HuH-7.5 (cell line): ENCODE results near the gene CEP112.
A peak's percentile ranks its signal among the peaks of the same experiment; 100 is the strongest.

Experiments
- DNase-seq: peaks from one replicate; pipeline ENCODE4 v3.0.0; 2011; ENCODE audit warnings: low spot score

Gene CEP112

DNA sequence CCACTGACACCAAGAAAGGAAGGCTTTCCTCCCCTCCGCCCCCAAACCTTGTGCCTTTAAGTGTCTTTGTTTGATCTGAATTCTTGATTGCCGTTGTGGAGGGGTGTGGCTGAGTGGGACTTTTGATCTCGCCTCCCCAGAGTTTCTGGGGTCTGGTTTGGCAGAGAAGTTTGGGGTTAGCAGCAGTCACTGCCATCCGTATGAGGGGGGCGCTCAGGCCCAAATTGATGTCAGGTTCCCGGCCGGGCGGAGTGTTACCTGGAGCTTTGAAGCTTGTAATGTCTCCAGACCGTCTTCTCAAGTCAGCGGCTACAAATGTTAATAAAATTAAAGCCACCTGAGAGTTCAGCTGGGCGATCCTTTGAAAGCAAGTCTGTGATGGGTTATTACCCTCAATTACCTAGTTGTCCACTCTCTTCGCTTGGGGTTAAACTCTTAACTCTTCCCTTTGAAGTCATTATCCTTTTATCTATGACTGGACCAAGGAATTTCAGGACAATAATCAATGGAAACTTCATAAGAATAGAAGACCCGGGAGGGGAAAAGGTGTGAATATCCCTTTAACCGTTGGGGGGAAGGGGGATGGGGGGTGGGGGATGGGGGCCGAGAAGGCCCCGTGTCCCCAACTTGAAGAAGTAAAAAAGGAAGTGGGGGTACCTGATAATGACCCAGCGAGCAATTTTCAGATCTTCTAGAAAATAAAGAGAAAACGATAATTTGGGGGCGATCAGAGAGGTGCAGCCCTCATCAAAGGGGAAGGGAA, 598.7 kb downstream of the CEP112 start:
- DNase-seq, result no peak

DNA sequence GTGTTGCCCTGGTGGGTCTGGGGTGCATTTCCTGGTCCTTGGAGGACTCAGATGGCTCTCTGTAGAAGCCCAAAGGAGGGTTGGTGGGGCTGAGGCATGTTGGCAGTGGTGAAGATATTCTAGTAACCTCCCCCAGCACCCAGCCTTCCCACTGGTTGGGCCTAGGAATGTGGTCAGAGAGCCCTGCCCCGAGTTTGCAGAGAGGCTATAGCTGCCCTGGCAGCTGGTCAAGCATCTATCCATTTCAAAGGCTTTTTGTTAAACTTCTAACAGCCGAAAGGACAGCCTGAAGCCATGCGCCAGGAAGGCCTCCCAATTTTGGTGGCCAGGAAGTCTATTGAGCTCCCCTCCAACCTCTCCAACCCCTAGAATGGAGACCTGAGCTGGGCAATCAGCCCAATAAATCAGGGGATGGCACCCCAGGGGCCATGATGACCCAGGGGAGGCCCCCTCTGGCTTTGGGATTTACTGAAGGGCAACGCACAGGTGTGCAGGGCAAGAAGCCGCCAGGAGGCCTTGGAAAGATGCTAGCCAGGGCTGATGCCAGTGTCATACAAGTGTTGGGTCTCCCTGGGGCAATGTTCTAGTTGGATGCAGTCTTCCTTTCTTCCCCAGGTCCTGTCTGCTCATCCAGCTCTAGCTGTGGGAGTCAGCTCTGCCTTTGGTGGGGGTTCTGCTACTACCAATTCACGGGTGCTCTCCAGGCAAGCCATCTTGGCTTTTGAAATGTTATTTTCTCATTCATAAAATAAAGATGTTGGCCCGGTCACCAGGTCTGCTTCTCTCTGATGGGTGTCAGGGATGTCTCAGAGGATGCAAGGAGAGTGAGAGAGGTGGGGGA, 599.6 kb downstream of the CEP112 start:
- DNase-seq, result no peak

DNA sequence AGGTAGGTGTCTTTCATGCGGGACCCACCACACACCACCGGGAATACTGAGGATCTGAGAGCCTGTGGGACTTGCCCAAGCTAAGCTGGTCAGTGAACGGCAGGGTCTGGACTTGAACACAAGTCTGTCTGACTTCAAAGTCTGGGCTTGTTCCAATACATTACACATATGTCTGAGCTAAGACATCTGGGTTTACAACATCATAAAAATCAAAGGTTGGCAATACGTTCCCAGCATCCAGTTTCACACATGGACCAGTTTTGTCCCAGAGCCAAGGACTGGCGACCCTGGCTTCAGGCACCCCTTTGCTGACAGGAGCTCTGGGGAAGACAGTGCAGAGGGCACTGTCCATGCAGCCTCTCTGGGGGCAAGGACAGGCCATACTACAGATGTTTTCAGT, 602.6 kb downstream of the CEP112 start:
- DNase-seq, result no peak

GRCh38 chr17:65588181-65588808, 603.6 kb downstream of the CEP112 start:
- DNase-seq, result peak; percentile 45

DNA sequence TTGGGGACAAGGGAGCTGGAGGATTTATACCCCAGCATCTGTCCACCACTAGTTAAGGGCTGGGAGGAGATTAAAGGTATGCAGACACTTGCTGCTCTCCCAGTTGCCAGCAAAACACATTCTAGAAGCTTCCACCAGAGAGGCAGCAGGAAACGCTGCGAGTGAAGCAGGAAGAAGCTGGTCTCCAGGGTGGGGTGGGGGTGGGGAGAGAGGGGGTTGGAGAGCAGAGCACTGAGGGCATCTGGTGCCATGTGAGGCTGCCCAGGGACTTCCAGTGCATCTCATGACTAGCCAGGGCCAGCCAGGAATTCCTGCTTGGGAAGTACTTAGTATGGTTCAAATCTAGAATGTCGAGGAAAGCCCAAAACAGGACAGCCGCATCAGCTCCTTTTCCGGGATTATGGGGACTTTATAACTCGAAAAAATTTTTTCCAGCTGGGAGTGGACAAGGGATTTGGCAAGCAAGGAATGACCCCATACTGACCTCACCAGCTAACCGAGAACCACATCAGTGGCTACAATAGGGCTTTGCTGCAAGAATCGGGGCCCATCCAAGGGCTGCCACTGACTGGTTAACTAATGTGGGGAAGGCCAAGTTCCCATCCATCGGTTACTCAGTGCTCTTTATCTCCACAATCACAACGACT, 604.3 kb downstream of the CEP112 start:
- no peak for DNase-seq

DNA sequence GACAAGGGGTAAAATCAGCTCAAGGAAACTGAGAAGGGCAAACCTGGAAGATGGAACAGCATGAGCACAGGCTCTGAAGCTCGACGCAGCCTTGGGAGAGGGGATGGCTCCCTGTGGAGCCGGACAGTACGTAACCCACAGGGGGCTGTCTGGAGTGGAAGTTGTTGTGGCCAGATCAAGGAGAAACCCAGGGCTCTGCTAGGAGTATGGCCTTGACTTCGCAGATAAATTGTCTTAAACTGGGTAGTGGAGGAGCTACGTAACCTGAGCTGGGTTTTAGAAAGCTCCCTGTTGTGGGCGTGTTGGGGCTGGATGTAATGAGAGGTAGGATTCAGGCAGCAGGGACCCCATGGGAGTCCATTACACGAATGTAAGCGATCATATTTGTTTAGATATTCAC, 605.0 kb downstream of the CEP112 start:
- DNase-seq, result no peak
